ENCODE results near the gene TMEM41A.

DNA sequence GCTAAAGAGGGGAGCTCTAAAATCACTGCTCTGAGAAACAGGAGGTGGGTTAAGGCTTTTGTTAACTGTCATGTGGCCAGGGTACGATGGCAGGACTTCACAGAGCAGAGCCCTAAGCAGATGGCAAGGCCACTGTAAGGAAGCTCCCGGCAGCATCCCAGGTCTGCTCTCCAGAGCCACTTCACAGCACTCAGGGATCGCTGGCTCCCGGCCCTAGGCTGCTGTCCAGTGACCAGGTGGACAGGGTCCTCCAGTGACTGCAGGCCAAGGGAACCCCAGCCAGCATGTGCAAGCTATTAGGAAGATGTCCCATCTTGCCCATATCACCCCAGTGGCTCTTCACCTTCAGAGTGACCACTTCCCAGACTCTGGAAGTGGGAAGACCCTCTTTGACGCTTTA, 10.4 kb downstream of the TMEM41A start:
- TF ChIP-seq EP300 (IDR thresholded peaks at IDR 0.05) = no peak
- TF ChIP-seq, protein P1, sequence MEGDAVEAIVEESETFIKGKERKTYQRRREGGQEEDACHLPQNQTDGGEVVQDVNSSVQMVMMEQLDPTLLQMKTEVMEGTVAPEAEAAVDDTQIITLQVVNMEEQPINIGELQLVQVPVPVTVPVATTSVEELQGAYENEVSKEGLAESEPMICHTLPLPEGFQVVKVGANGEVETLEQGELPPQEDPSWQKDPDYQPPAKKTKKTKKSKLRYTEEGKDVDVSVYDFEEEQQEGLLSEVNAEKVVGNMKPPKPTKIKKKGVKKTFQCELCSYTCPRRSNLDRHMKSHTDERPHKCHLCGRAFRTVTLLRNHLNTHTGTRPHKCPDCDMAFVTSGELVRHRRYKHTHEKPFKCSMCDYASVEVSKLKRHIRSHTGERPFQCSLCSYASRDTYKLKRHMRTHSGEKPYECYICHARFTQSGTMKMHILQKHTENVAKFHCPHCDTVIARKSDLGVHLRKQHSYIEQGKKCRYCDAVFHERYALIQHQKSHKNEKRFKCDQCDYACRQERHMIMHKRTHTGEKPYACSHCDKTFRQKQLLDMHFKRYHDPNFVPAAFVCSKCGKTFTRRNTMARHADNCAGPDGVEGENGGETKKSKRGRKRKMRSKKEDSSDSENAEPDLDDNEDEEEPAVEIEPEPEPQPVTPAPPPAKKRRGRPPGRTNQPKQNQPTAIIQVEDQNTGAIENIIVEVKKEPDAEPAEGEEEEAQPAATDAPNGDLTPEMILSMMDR (IDR thresholded peaks at IDR 0.05) = no peak

Measured in sigmoid colon (tissue), 4 donors.